Measurements from ENCODE around the gene RBM14. TPM values are rescaled to one million over a fixed set of nuclear protein-coding genes. Genes with fewer than 3 reads are reported as not detected.

RBM14 gene
- total RNA-seq, 1 donor from 2014 or later = 7.4 TPM

GRCh38 chr11:66626382-66626781, 10.0 kb downstream of the RBM14 start:
- no peak overlapping the region for H3K4me3 ChIP-seq (ENCODE audit: low read depth, low read length)
- no peaks in the 10 kb centered on the region for H3K27me3 ChIP-seq (ENCODE audit: control insufficient read depth, insufficient read depth, low read length)
- no peak for FAIRE-seq
- no peak for TF ChIP-seq CTCF (IDR thresholded peaks at IDR 0.05; ENCODE audit: insufficient read depth, low read length, severe bottlenecking)
- no peak for DNase-seq (ENCODE audit: low read depth)
- H3K36me3 ChIP-seq (ENCODE audit: control insufficient read depth, insufficient read depth, low read length) = peaks cover 38% of the 10 kb centered on the region

GRCh38 chr11:66626926-66627325, 10.5 kb downstream of the RBM14 start:
- H3K4me3 ChIP-seq (ENCODE audit: low read depth, low read length) = no peak overlapping the region
- FAIRE-seq (no peak), DNase-seq (ENCODE audit: low read depth) (no peak)

GRCh38 chr11:66628061-66628603, 11.7 kb downstream of the RBM14 start:
- peaks cover 35% of the 10 kb centered on the region for H3K36me3 ChIP-seq (ENCODE audit: control insufficient read depth, insufficient read depth, low read length)
- no peaks in the 10 kb centered on the region for H3K27me3 ChIP-seq (ENCODE audit: control insufficient read depth, insufficient read depth, low read length)
- DNase-seq (ENCODE audit: low read depth) = no peak
- no peak overlapping the region for H3K4me3 ChIP-seq (ENCODE audit: low read depth, low read length)
- no peak for FAIRE-seq
- TF ChIP-seq CTCF (IDR thresholded peaks at IDR 0.05; ENCODE audit: insufficient read depth, low read length, severe bottlenecking) = no peak

More at GRCh38 chr11:66626926-66627325, 10.5 kb downstream of the RBM14 start:
- TF ChIP-seq CTCF (IDR thresholded peaks at IDR 0.05; ENCODE audit: insufficient read depth, low read length, severe bottlenecking) = no peak
- H3K27me3 ChIP-seq (ENCODE audit: control insufficient read depth, insufficient read depth, low read length) = no peaks in the 10 kb centered on the region
- H3K36me3 ChIP-seq (ENCODE audit: control insufficient read depth, insufficient read depth, low read length) = peaks cover 37% of the 10 kb centered on the region

- Histone ChIP-seq H3K4me3 (ENCODE audit: low read depth, low read length) (no peak overlapping the region), H3K27me3 (ENCODE audit: control insufficient read depth, insufficient read depth, low read length) (no peaks in the 10 kb centered on the region), H3K36me3 (ENCODE audit: control insufficient read depth, insufficient read depth, low read length) (peaks cover 34% of the 10 kb centered on the region)
- FAIRE-seq (no peak), DNase-seq (ENCODE audit: low read depth) (no peak)
- no peak for TF ChIP-seq CTCF (IDR thresholded peaks at IDR 0.05; ENCODE audit: insufficient read depth, low read length, severe bottlenecking)
Measured at GRCh38 chr11:66629356-66629755, 12.9 kb downstream of the RBM14 start.

GRCh38 chr11:66631883-66632282, 15.5 kb downstream of the RBM14 start:
- FAIRE-seq (no peak), DNase-seq (ENCODE audit: low read depth) (no peak)
- Histone ChIP-seq H3K27me3 (ENCODE audit: control insufficient read depth, insufficient read depth, low read length) (no peaks in the 10 kb centered on the region), H3K4me3 (ENCODE audit: low read depth, low read length) (no peak overlapping the region), H3K36me3 (ENCODE audit: control insufficient read depth, insufficient read depth, low read length) (peaks cover 17% of the 10 kb centered on the region)
- TF ChIP-seq CTCF (IDR thresholded peaks at IDR 0.05; ENCODE audit: insufficient read depth, low read length, severe bottlenecking) = no peak

- FAIRE-seq (no peak), DNase-seq (ENCODE audit: low read depth) (no peak)
- peaks cover 9% of the 10 kb centered on the region for H3K36me3 ChIP-seq (ENCODE audit: control insufficient read depth, insufficient read depth, low read length)
- H3K27me3 ChIP-seq (ENCODE audit: control insufficient read depth, insufficient read depth, low read length) = no peaks in the 10 kb centered on the region
- no peak for TF ChIP-seq CTCF (IDR thresholded peaks at IDR 0.05; ENCODE audit: insufficient read depth, low read length, severe bottlenecking)
- no peak overlapping the region for H3K4me3 ChIP-seq (ENCODE audit: low read depth, low read length)
Measured at GRCh38 chr11:66632952-66633351, 16.5 kb downstream of the RBM14 start.
